Colon (tissue), 2 donors: Measurements from ENCODE around the gene KAZALD1.
"Not testable (repeated sequence)": the region's sequence is repeated elsewhere in the genome, so short reads cannot be mapped to it uniquely, and the experiment has no call there.

Experiments
- FAIRE-seq: peaks from 2 replicates; lab custom pipeline; 2012; peaks lifted over from hg19 to GRCh38; lab: Jason Lieb, UNC
- donor health status: control.
- donor health status: control.

KAZALD1 gene

GRCh38 chr10:101030496-101031127 lies 31.2 kb upstream of the KAZALD1 start:
- FAIRE-seq: no peak

- FAIRE-seq: no peak
Measured at GRCh38 chr10:101031128-101031795, 30.5 kb upstream of the KAZALD1 start, which contains the start of the genes PDZD7 and SFXN3. PDZD7 (minus strand) TSS chr10:101031129; CDS start chr10:101030219, 910 bp downstream. SFXN3 (plus strand) TSS chr10:101031234; CDS start chr10:101034695, 3,461 bp downstream.

GRCh38 chr10:101031796-101032636 lies 29.8 kb upstream of the KAZALD1 start:
- no peak for FAIRE-seq

DNA sequence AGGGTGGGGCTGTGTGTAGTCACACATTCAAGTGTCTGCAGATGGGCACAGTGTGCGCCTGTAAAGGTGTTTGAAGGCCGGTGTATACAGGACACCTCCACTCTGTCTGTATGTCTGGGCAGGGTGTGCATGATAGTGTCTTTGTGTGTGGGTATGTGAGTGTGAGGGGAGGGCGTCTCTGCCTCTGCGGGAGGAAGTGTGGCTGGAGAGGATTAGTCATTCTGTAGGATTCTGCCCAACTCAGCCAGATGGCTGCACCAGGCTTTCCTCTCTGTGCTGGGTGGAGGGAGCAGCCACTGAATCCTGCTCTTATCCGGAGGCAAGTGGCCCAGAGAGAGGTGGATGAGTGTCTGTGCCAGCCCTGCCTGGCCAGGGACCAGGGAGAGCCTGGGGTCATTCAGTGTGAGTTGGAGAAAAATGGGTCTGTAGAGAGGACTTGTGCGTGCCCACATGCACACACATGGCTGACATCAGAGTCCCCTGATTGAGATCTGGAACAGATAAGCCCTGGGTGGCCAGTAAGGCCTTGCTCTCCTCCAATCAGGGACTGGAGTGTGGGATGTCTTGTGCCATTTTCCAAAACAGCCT lies 29.1 kb upstream of the KAZALD1 start:
- FAIRE-seq: no peak

GRCh38 chr10:101033276-101033675 lies 28.5 kb upstream of the KAZALD1 start:
- no peak for FAIRE-seq

DNA sequence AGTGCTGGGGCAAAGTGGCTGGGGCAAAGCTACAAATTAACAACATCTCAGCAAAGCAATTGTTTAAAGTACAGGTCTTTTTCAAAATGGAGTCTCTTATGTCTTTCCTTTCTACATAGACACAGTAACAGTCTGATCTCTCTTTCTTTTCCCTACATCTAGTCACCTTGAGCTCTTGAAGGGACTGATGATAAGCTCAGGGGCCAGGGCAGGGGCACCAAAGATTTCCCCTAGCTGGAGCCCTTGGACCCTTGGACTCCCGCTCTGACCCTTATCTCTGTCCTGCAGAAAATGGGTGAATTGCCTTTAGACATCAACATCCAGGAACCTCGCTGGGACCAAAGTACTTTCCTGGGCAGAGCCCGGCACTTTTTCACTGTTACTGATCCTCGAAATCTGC lies 27.4 kb upstream of the KAZALD1 start:
- FAIRE-seq: not testable (repeated sequence)

- FAIRE-seq: no peak
Measured at GRCh38 chr10:101035314-101035713, 26.5 kb upstream of the KAZALD1 start.

DNA sequence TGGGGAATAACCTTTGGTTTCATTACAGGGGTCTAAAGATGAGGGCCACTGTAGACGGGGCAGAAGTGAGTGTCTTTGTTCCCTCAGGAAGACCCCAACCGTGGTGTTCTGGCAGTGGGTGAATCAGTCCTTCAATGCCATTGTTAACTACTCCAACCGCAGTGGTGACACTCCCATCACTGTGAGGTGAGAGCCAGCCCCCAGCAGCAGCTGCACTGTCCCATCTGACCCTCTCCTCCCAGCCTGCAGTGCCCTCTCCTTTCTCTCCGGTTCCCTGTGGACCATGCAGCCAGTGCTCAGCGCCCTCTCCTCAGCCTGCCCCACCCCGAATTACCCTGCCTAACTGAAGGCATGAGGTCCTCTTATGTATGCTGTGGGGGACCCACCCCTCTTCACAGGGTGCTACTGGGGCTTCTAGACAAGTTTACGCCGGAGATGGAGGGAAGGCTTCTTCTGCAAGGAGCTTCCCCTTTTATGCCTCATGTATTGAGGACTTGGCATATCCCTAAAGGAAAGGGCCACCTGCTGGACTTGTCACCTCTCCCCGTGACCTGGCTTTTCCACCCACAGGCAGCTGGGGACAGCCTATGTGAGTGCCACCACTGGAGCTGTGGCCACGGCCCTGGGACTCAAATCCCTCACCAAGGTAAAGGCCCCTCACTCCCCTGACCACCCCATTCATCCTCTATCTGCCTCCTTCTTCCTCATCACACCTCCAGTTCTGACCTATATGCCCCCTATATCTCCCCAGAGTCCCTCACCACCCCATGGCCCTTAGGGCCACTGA lies 25.7 kb upstream of the KAZALD1 start:
- FAIRE-seq: no peak

DNA sequence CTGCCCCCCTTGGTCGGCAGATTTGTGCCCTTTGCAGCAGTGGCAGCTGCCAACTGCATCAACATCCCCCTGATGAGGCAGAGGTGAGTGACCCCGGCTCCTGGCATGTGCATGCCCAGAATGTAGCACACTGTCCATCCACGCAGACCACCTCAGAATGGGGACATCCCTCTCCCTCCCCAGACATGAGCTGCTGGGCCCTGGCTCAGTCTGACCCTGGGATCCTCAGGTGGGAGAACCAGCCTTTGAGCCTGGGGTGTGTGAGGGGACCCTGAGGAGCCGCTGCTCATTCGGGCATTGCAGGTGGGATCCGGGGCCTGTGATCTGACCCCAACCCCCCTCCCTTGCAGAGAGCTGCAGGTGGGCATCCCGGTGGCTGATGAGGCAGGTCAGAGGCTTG lies 25.1 kb upstream of the KAZALD1 start:
- no peak for FAIRE-seq

GRCh38 chr10:101038484-101038883 lies 23.3 kb upstream of the KAZALD1 start:
- FAIRE-seq: no peak

DNA sequence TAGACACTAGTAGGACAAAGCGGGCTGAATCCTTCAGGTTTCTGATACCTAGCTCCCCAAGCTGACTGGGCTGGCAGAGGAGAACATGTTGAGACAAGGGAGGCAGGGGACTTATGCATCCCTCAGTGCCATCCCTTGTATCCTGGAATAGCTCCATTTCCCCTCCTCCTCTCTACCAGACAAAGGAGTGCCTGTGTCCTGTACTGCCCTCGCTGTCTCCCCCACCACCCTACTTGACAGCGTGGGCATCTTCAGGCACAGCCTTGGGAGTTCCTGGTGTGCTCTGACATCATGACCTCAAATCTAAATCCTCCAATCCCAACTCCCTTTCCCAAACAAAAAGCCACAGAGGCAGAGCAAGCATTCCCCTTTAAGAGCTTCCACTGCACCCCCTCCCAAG lies 21.7 kb upstream of the KAZALD1 start:
- no peak for FAIRE-seq

DNA sequence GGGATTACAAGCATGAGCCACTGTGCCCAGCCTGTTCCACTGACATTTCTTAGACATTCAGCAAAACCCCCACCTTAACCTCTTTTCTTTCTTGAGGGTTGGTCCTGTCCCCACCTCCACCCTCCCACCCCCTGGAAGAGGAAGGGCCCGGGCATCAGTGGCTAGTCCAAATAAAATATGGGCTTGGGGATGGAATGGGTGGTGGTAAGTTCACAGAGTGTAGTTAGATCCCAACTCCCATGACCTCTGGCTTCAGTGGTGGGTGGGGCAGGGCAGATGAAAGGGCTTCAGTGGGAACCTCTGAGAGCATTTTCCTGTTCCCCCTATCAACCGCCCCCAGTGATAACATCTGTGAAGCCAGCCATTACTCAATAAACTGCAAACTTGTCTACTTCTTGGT lies 20.9 kb upstream of the KAZALD1 start:
- no peak for FAIRE-seq

DNA sequence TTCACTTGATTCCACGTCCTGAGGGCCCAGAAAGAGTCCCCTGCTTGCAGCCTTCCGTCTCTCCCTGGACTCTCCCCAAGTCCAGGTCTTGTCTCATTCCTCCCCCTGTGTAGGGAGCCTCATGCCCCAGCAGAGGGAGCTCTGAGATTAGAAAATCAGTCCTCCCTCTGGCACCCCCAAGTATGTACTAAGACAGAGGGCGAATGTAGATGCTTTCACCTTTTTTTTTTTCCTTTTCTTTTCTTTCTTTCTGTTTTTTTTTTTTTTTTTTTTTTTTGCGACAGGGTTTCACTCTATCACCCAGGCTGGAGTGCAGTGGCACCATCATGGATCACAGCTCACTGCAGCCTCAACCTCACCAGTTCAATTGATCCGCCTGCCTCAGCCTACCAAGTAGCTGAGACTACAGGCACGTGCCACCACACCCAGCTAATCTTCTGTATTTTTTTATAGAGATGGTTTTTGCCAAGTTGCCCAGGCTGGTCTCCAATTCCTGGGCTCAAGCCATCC lies 20.5 kb upstream of the KAZALD1 start:
- FAIRE-seq: no peak

- FAIRE-seq: no peak
Measured at GRCh38 chr10:101042118-101042517, 19.7 kb upstream of the KAZALD1 start.

- FAIRE-seq: no peak
Measured at GRCh38 chr10:101042667-101043362, 19.0 kb upstream of the KAZALD1 start.

GRCh38 chr10:101043363-101043707 lies 18.5 kb upstream of the KAZALD1 start:
- FAIRE-seq: no peak

- no peak for FAIRE-seq
Measured at GRCh38 chr10:101044117-101044516, 17.7 kb upstream of the KAZALD1 start.

DNA sequence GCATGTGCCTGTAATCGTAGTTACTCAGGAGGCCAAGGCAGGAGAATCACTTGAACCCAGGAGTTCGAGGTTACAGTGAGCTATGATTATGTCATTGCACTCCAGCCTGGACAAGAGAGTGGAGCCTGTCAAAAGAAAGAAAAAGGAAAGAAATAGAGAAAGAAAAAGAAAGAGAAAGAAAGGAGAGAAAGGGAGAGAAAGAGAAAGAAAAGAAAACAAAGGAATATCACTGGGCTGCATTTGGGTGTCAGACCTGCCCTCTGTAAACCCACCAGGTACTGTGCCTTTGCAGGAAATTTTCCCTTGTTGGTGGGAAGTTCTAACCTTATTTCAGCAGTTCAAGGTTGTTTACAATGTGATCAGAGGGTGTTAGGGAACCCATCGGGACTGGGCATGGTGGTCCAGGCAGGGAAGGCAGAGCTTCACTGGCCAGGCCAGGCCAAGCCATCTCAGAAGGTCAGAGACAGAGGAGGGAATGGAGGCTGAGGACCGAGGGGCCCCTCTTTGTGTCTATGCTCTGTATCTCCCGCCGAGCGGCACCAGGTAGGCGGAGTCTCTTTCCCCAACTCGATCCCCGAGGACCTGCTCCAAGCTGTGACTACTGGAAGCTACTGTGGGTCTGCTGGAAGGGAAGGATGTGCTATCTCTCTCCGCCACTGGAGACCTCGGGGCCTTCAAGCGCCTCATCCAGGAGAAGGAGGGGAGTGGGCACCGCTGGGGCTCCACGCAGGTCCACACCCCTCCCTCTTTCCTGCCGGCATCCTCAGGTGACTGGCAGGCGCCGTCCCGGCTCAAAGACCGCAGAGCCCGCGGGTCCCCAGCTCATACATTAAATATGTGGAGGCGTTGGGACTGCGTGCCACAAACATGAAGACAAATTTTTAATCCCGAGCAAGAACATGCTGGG lies 15.2 kb upstream of the KAZALD1 start:
- FAIRE-seq: no peak

GRCh38 chr10:101047268-101047667 lies 14.5 kb upstream of the KAZALD1 start:
- no peak for FAIRE-seq
